C4-2B (cell line): ENCODE measurements around the gene SGMS1.

Experiments used
- ZFX ChIP-seq: fragments of 450-650 bp; IDR thresholded peaks from 2 replicates; pipeline ENCODE4 v1.6.1; 2017
- TF ChIP-seq, protein P1 (sequence below): fragments of 450-650 bp; conservative IDR thresholded peaks from 2 replicates; pipeline ENCODE4 v1.5.1; 2017; ENCODE audit warnings: mild to moderate bottlenecking

GRCh38 chr10:50286996-50287803, 336.6 kb downstream of the SGMS1 start:
- TF ChIP-seq, protein P1, sequence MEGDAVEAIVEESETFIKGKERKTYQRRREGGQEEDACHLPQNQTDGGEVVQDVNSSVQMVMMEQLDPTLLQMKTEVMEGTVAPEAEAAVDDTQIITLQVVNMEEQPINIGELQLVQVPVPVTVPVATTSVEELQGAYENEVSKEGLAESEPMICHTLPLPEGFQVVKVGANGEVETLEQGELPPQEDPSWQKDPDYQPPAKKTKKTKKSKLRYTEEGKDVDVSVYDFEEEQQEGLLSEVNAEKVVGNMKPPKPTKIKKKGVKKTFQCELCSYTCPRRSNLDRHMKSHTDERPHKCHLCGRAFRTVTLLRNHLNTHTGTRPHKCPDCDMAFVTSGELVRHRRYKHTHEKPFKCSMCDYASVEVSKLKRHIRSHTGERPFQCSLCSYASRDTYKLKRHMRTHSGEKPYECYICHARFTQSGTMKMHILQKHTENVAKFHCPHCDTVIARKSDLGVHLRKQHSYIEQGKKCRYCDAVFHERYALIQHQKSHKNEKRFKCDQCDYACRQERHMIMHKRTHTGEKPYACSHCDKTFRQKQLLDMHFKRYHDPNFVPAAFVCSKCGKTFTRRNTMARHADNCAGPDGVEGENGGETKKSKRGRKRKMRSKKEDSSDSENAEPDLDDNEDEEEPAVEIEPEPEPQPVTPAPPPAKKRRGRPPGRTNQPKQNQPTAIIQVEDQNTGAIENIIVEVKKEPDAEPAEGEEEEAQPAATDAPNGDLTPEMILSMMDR = no peak
- no peak for TF ChIP-seq ZFX
